Heart right ventricle (tissue), 16 donors: ENCODE measurements around the gene DPP10. TPM values are rescaled to one million over a fixed set of nuclear protein-coding genes. Genes with fewer than 3 reads are reported as not detected.

ENCODE experiments used
- ATAC-seq, 8 donors: fragments of 200-7000 bp; cut with Tn5 transposase; one replicate each; pipeline ENCODE4 v1.9.1; 2020; ENCODE audit warnings: mild to moderate bottlenecking in 8 of 8, moderate library complexity in 8 of 8, moderate number of reproducible peaks in 1 of 8
- DNase-seq, 2 donors: peaks; one replicate each; pipeline ENCODE4 v3.0.0-alpha.2; 2020
- H3K27ac ChIP-seq, 10 donors: fragments of 200-600 bp; sonication (generic) in 2 of 10; one replicate each; pipeline versions ENCODE4 v1.5.0 to v1.8.0; 2020 to 2022; ENCODE audit warnings: mild to moderate bottlenecking in 3 of 10
- H3K27me3 ChIP-seq, 7 donors: fragments of 200-600 bp; one replicate each; pipeline ENCODE4 v1.8.0; 2021 to 2022; ENCODE audit warnings: mild to moderate bottlenecking in 2 of 7
- H3K36me3 ChIP-seq, 9 donors: fragments of 200-600 bp; sonication (generic) in 1 of 9; one replicate each; pipeline versions ENCODE4 v1.5.0 to v1.8.0; 2020 to 2022; ENCODE audit warnings: mild to moderate bottlenecking in 2 of 9
- H3K4me1 ChIP-seq, 9 donors: fragments of 200-600 bp; sonication (generic) in 1 of 9; one replicate each; pipeline versions ENCODE4 v1.5.0 to v1.8.0; 2020 to 2022; ENCODE audit warnings: mild to moderate bottlenecking in 4 of 9
- H3K4me3 ChIP-seq, 10 donors: fragments of 200-600 bp; sonication (generic) in 2 of 10; one replicate each; pipeline versions ENCODE4 v1.5.0 to v1.8.0; 2020 to 2022; ENCODE audit warnings: mild to moderate bottlenecking in 7 of 10, moderate library complexity in 2 of 10
- H3K9me3 ChIP-seq, 11 donors: fragments of 200-600 bp in 10 of 11; sonication (generic) in 2 of 11; one replicate each; pipeline versions ENCODE4 v1.5.0 to v1.8.0; 2013 to 2022; ENCODE audit warnings: mild to moderate bottlenecking in 2 of 11, control low read depth in 1 of 11, moderate library complexity in 1 of 11
- CTCF ChIP-seq, 9 donors: fragments of 200-600 bp; sonication (generic) in 2 of 9; IDR thresholded peaks; one replicate each; pipeline versions ENCODE4 v1.5.0 to v1.8.0; 2021 to 2022; ENCODE audit warnings: antibody characterized with exemption in 9 of 9, mild to moderate bottlenecking in 5 of 9, moderate library complexity in 1 of 9
- WGBS, 2 donors: extraction: QIAGEN DNeasy Blood & Tissue Kit; methylation state at CpG; one replicate each; pipeline ENCODE4 v1.1.7; 2013; ENCODE audit warnings: inconsistent platforms in 1 of 2; 5-methylcytosine and 5-hydroxymethylcytosine counted together
- intact Hi-C, 10 donors: fragments of 100-400 bp; cut with DNase I; formaldehyde crosslinking; loops; one replicate each; pipeline versions ENCODE4 v1.11.1 to v1.14.2; 2022
- polyA plus RNA-seq, 2 donors: library from polyadenylated mRNA; stranded (reverse); fragments of 200-250 nt; gene quantifications; one replicate each; pipeline ENCODE4 v1.2.3, GENCODE V29; 2013
- total RNA-seq, 10 donors: library from RNA; stranded (reverse); fragmentation: NEBNext Ultra II Directional in 3 of 10; extraction: Animal tissue kit (Norgen Biotek cat#: 25700) in 3 of 10; gene quantifications; one replicate each; pipeline versions ENCODE4 v1.2.1 to v1.2.4, GENCODE V29; 2021 to 2023
- donor health status: Arrhythmogenic right ventricular cardiomyopathy.
- donor health status: ischemic (EF 13 %, LVEDD 7.1; RV severe dilation, severe dysfunction).
- donor health status: healthy with polysubstance abuse.
- donor health status: DM: no; HTN: yes; CAD: no.
- donor health status: DM: no; HTN: no; CAD: no.
- donor health status: ischemic (EF 25% LVEDD 6.9; RV normal size, moderate dysfunction).
- donor health status: ischemic (EF 25% LVEDD 5.7; RV mildly dilated, moderate dysfunction).
- donor health status: healthy.
- donor health status: DM: yes; HTN: yes; CAD: no.
- donor health status: Ischemic cardiomyopathy.
- donor health status: ischemic (EF 35%, LVEDD 5.7; RV mildly dilated, moderate dysfunction).
- donor health status: nonischemic (EF 11% LVEDD 7.7; RV severe dilation, severe dysfunction).
- donor health status: DM: yes; HTN: yes; CAD: no.
- donor health status: PGD.
- donor health status: ischemic (EF 29% LVEDD 5.4; RV normal size, mild dysfunction).
- donor health status: nonischemic (EF 23%, LVEDD 6.1; RV moderate dilation, normal function).

DPP10 gene
- total and polyA plus RNA-seq, 12 donors, result 0.15 to 0.49 (median 0.38) TPM; not detected in 9

- Histone ChIP-seq H3K27ac (no peak overlapping the region), H3K27me3 (no peaks in the 10 kb centered on the region), H3K36me3 (no peaks in the 10 kb centered on the region), H3K9me3 (peaks cover 0 to 16% (median 0%) of the 10 kb centered on the region in 11 donors), H3K4me3 (no peak overlapping the region), H3K4me1 (no peaks in the 10 kb centered on the region)
- no peak for TF ChIP-seq CTCF (IDR thresholded peaks at IDR 0.05)
- DNase-seq, result no peak
- ATAC-seq, result no peak
- WGBS, 2 donors, result 82 to 89% methylated on average over 7 of the region's 7 CpGs
- intact Hi-C loops, result loop anchor here in 1 of 10 donors (10.0 kb wide), 1 partner anchor 470 kb away; no protein-coding TSS in a partner anchor
Measured at GRCh38 chr2:114935031-114935430, 492.6 kb downstream of the DPP10 start.

GRCh38 chr2:114937366-114937930 lies 495.0 kb downstream of the DPP10 start:
- H3K27me3 ChIP-seq, result no peaks in the 10 kb centered on the region
- H3K4me1 ChIP-seq, result no peaks in the 10 kb centered on the region
- DNase-seq (no peak), ATAC-seq (no peak)
- WGBS, 2 donors, result 78 to 79% methylated on average over 9 of the region's 9 CpGs
- no peak for TF ChIP-seq CTCF (IDR thresholded peaks at IDR 0.05)
- no peak overlapping the region for H3K27ac ChIP-seq
- intact Hi-C loops, result loop anchor here in 1 of 10 donors (10.0 kb wide), 1 partner anchor 467 kb away; no protein-coding TSS in a partner anchor
- no peak overlapping the region for H3K4me3 ChIP-seq
- peaks cover 0 to 11% (median 0%) of the 10 kb centered on the region in 11 donors for H3K9me3 ChIP-seq
- no peaks in the 10 kb centered on the region for H3K36me3 ChIP-seq

- Histone ChIP-seq H3K9me3 (no peaks in the 10 kb centered on the region), H3K36me3 (no peaks in the 10 kb centered on the region), H3K27me3 (no peaks in the 10 kb centered on the region), H3K27ac (no peak overlapping the region), H3K4me1 (no peaks in the 10 kb centered on the region), H3K4me3 (no peak overlapping the region)
- WGBS, 2 donors, result 74 to 77% methylated on average over 3 of the region's 3 CpGs
- DNase-seq (no peak), ATAC-seq (no peak)
- TF ChIP-seq CTCF (IDR thresholded peaks at IDR 0.05), result no peak
- intact Hi-C loops, result no loop called here
Measured at GRCh38 chr2:114940785-114941458, 498.5 kb downstream of the DPP10 start.

GRCh38 chr2:114949228-114949804 lies 506.9 kb downstream of the DPP10 start:
- 49 to 69% methylated on average over 2 of the region's 2 CpGs for WGBS, 2 donors

More at GRCh38 chr2:114949228-114949804, 506.9 kb downstream of the DPP10 start:
- TF ChIP-seq CTCF (IDR thresholded peaks at IDR 0.05), result no peak
- Histone ChIP-seq H3K9me3 (no peaks in the 10 kb centered on the region), H3K36me3 (no peaks in the 10 kb centered on the region), H3K27ac (no peak overlapping the region), H3K27me3 (no peaks in the 10 kb centered on the region), H3K4me3 (no peak overlapping the region), H3K4me1 (no peaks in the 10 kb centered on the region)
- ATAC-seq, result no peak
- no peak for DNase-seq
- intact Hi-C loops, result no loop called here
